HG03045 (cell line): ENCODE measurements around the gene FRMD4A.
"Not testable (repeated sequence)": the region's sequence is repeated elsewhere in the genome, so short reads cannot be mapped to it uniquely, and the experiment has no call there.

Source experiments
- ATAC-seq: cut with Tn5 transposase; IDR thresholded peaks from one replicate; pipeline ENCODE4 v1.9.1; 2021; ENCODE audit warnings: mild to moderate bottlenecking, moderate library complexity; ENCODE audit not compliant: unreplicated experiment

Gene FRMD4A

GRCh38 chr10:13803566-13804554 lies 526.9 kb downstream of the FRMD4A start:
- no peak for ATAC-seq

- no peak for ATAC-seq
Observed at GRCh38 chr10:13801907-13802288, 528.8 kb downstream of the FRMD4A start.

GRCh38 chr10:13801156-13801906 lies 529.4 kb downstream of the FRMD4A start:
- ATAC-seq = no peak

- ATAC-seq = no peak
Observed at GRCh38 chr10:13797164-13797563, 533.6 kb downstream of the FRMD4A start.

- no peak for ATAC-seq
Observed at GRCh38 chr10:13795653-13796555, 534.8 kb downstream of the FRMD4A start.

- no peak for ATAC-seq
Observed at GRCh38 chr10:13794992-13795612, 535.6 kb downstream of the FRMD4A start.

GRCh38 chr10:13792006-13792405 lies 538.7 kb downstream of the FRMD4A start:
- no peak for ATAC-seq

GRCh38 chr10:13791483-13791882 lies 539.2 kb downstream of the FRMD4A start:
- no peak for ATAC-seq

- no peak for ATAC-seq
Observed at GRCh38 chr10:13790196-13790595, 540.5 kb downstream of the FRMD4A start.

- no peak for ATAC-seq
Observed at GRCh38 chr10:13789448-13789829, 541.3 kb downstream of the FRMD4A start.

- ATAC-seq = no peak
Observed at GRCh38 chr10:13788711-13789447, 541.8 kb downstream of the FRMD4A start.

- no peak for ATAC-seq
Observed at GRCh38 chr10:13788320-13788600, 542.5 kb downstream of the FRMD4A start.

GRCh38 chr10:13787015-13787421 lies 543.7 kb downstream of the FRMD4A start:
- peak; percentile 61 for ATAC-seq

- ATAC-seq = no peak
Observed at GRCh38 chr10:13784067-13784466, 546.7 kb downstream of the FRMD4A start.

GRCh38 chr10:13779748-13780147 lies 551.0 kb downstream of the FRMD4A start:
- ATAC-seq = no peak

GRCh38 chr10:13778693-13778960 lies 552.1 kb downstream of the FRMD4A start:
- ATAC-seq = not testable (repeated sequence)

- no peak for ATAC-seq
Observed at GRCh38 chr10:13776861-13777311, 553.8 kb downstream of the FRMD4A start.

- no peak for ATAC-seq
Observed at GRCh38 chr10:13775786-13776775, 554.6 kb downstream of the FRMD4A start.
